GM23338 (cell line): ENCODE data around the gene PLXND1. TPM values are rescaled to one million over a fixed set of nuclear protein-coding genes. Genes with fewer than 3 reads are reported as not detected.

Experiments used
- ATAC-seq: fragments of 200-7000 bp; cut with Tn5 transposase; 3 replicates; pipeline ENCODE4 v1.9.1; 2020
- DNase-seq: peaks from one replicate; pipeline ENCODE4 v3.0.0-alpha.2; 2015; ENCODE audit warnings: low spot score
- H2AFZ ChIP-seq: fragments of 200-600 bp; sonication (generic); 2 replicates; pipeline ENCODE4 v1.8.0; 2016; ENCODE audit warnings: antibody characterized with exemption, mild to moderate bottlenecking, moderate library complexity
- H3F3A ChIP-seq: fragments of 200-600 bp; sonication (generic); replicated peaks from 2 replicates; pipeline ENCODE4 v1.8.0; 2017; ENCODE audit warnings: antibody characterized with exemption, mixed run types, low read depth
- H3K27ac ChIP-seq: fragments of 200-600 bp; sonication (generic); 2 replicates; pipeline ENCODE4 v1.6.1; 2016; ENCODE audit warnings: low read depth
- H3K27me3 ChIP-seq: fragments of 200-600 bp; sonication (generic); 2 replicates; pipeline ENCODE4 v1.8.0; 2016; ENCODE audit warnings: mild to moderate bottlenecking, mixed run types, moderate library complexity; ENCODE audit not compliant: insufficient read depth
- H3K36me3 ChIP-seq: fragments of 200-600 bp; sonication (generic); 2 replicates; pipeline ENCODE4 v1.8.0; 2016; ENCODE audit warnings: mild to moderate bottlenecking; ENCODE audit not compliant: insufficient read depth
- H3K4me1 ChIP-seq: fragments of 200-600 bp; sonication (generic); 2 replicates; pipeline ENCODE4 v1.8.0; 2016; ENCODE audit warnings: mild to moderate bottlenecking, moderate library complexity; ENCODE audit not compliant: insufficient read depth
- H3K4me2 ChIP-seq: fragments of 200-600 bp; sonication (generic); 2 replicates; pipeline ENCODE4 v1.7.1; 2017; ENCODE audit warnings: mixed run types
- H3K4me3 ChIP-seq: fragments of 200-600 bp; sonication (generic); 2 replicates; pipeline ENCODE4 v1.6.1; 2016; ENCODE audit warnings: mixed run types
- H3K79me2 ChIP-seq: fragments of 200-600 bp; sonication (generic); replicated peaks from 2 replicates; pipeline ENCODE4 v1.8.0; 2017; ENCODE audit warnings: mild to moderate bottlenecking; ENCODE audit not compliant: insufficient read depth
- H3K9me2 ChIP-seq: fragments of 200-600 bp; sonication (generic); 2 replicates; pipeline ENCODE4 v1.8.0; 2017; ENCODE audit not compliant: insufficient read depth
- H4K20me1 ChIP-seq: fragments of 200-600 bp; sonication (generic); replicated peaks from 2 replicates; pipeline ENCODE4 v1.8.0; 2017; ENCODE audit warnings: mild to moderate bottlenecking; ENCODE audit not compliant: insufficient read depth
- H3K27ac Mint-ChIP-seq: 2 replicates; pipeline ENCODE4 v1.8.0; 2020; ENCODE audit warnings: inconsistent platforms, mild to moderate bottlenecking, moderate library complexity, mixed read lengths
- H3K27me3 Mint-ChIP-seq: 3 replicates; pipeline ENCODE4 v1.8.0; 2022; ENCODE audit warnings: low read depth, mild to moderate bottlenecking, moderate library complexity, mixed read lengths, inconsistent platforms; ENCODE audit not compliant: insufficient read depth, poor library complexity
- H3K36me3 Mint-ChIP-seq: 3 replicates; pipeline ENCODE4 v1.8.0; 2021; ENCODE audit warnings: low read depth, mild to moderate bottlenecking, inconsistent platforms, moderate library complexity, mixed read lengths
- H3K4me1 Mint-ChIP-seq: 3 replicates; pipeline ENCODE4 v1.8.0; 2020; ENCODE audit warnings: mild to moderate bottlenecking, inconsistent platforms, mixed read lengths
- H3K4me3 Mint-ChIP-seq: 3 replicates; pipeline ENCODE4 v1.8.0; 2021; ENCODE audit warnings: moderate library complexity, mild to moderate bottlenecking, inconsistent platforms, mixed read lengths
- H3K9me3 Mint-ChIP-seq: 3 replicates; pipeline ENCODE4 v1.8.0; 2020; ENCODE audit warnings: moderate library complexity, mild to moderate bottlenecking, inconsistent platforms, mixed read lengths
- CREB1 ChIP-seq: fragments of 250-450 bp; sonication (Bioruptor Pico); IDR thresholded peaks from 2 replicates; pipeline ENCODE4 v1.5.0; 2020; ENCODE audit warnings: low read depth, mild to moderate bottlenecking, moderate library complexity
- ETS1 ChIP-seq: IDR thresholded peaks from 2 replicates; pipeline ENCODE4 v1.6.1; 2016; ENCODE audit warnings: antibody characterized with exemption
- EZH2 ChIP-seq: fragments of 200-600 bp; sonication (generic); IDR thresholded peaks from one replicate; pipeline ENCODE4 v1.8.0; 2017; ENCODE audit warnings: antibody characterized with exemption, mild to moderate bottlenecking, low read depth; ENCODE audit not compliant: unreplicated experiment
- EZH2phosphoT487 ChIP-seq: fragments of 200-600 bp; sonication (generic); IDR thresholded peaks from one replicate; pipeline ENCODE4 v1.8.1; 2018; ENCODE audit warnings: antibody characterized with exemption; ENCODE audit not compliant: unreplicated experiment
- JUNB ChIP-seq: IDR thresholded peaks from one replicate; pipeline ENCODE4 v1.6.1; 2016; ENCODE audit warnings: antibody characterized with exemption; ENCODE audit not compliant: unreplicated experiment
- NANOG ChIP-seq: IDR thresholded peaks from 2 replicates; pipeline ENCODE4 v1.6.1; 2016; ENCODE audit warnings: antibody characterized with exemption, borderline replicate concordance
- POLR2AphosphoS5 ChIP-seq: IDR thresholded peaks from 2 replicates; pipeline ENCODE4 v1.6.1; 2016; ENCODE audit warnings: antibody characterized with exemption, low read depth
- STAT1 ChIP-seq: IDR thresholded peaks from one replicate; pipeline ENCODE4 v1.6.1; 2016; ENCODE audit warnings: antibody characterized with exemption; ENCODE audit not compliant: unreplicated experiment
- ZNF114 ChIP-seq: fragments of 250-450 bp; sonication (Bioruptor Pico); IDR thresholded peaks from 2 replicates; pipeline ENCODE4 v1.5.0; 2020; ENCODE audit warnings: mild to moderate bottlenecking, moderate library complexity
- ZNF331 ChIP-seq: fragments of 250-450 bp; sonication (Bioruptor Pico); IDR thresholded peaks from 2 replicates; pipeline ENCODE4 v1.5.0; 2020; ENCODE audit warnings: low read depth, mild to moderate bottlenecking, moderate library complexity
- polyA plus RNA-seq: library from polyadenylated mRNA; unstranded; fragments of >200 nt; fragmentation: Nextera tagmentation; extraction: Ambion mirVana; gene quantifications from 2 replicates; pipeline ENCODE4 v1.2.1, GENCODE V29; 2016
- total RNA-seq: library from RNA; depleted of rRNA; stranded (reverse); fragments of >200 nt; shearing (Covaris generic); gene quantifications from 2 replicates; pipeline ENCODE4 v1.2.3, GENCODE V29; 2014
- TF ChIP-seq, protein P1 (sequence below): IDR thresholded peaks from one replicate; pipeline ENCODE4 v1.6.1; 2018; ENCODE audit warnings: antibody characterized with exemption; ENCODE audit not compliant: unreplicated experiment

PLXND1 gene
- total and polyA plus RNA-seq, 2 experiments from 2014 or later, result 13.3 to 60.4 TPM

DNA sequence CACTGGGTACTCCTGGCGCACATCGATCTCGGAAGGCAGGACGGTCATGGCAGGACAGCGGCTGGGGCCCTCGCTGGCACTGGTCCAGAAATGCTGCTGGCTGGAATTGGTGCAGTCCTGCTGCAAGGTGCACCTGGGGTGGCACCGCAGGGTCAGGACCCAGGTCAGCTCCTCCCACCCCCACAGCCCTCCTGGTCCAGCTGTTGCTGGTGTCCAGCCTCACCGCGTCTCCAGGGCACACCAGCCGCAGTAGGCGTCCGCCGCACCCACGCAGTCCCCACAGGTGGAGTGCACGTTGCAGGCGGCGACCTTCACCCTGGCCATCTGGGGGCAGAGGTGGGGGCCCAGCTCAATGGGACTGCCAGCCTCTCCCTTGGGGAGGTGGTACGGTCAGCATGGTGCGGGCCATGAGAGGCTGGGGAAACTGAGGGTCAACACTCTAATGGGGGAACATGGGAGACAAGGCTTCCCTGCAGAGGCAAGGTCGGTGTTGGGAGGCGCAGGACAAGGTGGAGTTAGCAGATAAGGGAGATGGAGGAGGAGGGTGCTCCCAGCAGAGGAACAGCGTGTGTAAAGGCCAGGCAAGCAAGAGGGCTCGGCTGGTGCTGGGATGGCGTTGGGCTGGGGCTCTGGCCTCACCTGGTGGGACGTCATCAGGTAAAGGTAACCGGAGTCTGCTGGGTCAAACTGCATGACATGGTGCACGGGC is 20.4 kb downstream of the PLXND1 start:
- DNase-seq, result no peak
- TF ChIP-seq JUNB (no peak), POLR2AphosphoS5 (no peak), EZH2phosphoT487 (no peak), STAT1 (no peak), NANOG (no peak), EZH2 (no peak), CREB1 (CRISPR knock-in tag) (no peak), ETS1 (no peak)
- TF ChIP-seq, protein P1, sequence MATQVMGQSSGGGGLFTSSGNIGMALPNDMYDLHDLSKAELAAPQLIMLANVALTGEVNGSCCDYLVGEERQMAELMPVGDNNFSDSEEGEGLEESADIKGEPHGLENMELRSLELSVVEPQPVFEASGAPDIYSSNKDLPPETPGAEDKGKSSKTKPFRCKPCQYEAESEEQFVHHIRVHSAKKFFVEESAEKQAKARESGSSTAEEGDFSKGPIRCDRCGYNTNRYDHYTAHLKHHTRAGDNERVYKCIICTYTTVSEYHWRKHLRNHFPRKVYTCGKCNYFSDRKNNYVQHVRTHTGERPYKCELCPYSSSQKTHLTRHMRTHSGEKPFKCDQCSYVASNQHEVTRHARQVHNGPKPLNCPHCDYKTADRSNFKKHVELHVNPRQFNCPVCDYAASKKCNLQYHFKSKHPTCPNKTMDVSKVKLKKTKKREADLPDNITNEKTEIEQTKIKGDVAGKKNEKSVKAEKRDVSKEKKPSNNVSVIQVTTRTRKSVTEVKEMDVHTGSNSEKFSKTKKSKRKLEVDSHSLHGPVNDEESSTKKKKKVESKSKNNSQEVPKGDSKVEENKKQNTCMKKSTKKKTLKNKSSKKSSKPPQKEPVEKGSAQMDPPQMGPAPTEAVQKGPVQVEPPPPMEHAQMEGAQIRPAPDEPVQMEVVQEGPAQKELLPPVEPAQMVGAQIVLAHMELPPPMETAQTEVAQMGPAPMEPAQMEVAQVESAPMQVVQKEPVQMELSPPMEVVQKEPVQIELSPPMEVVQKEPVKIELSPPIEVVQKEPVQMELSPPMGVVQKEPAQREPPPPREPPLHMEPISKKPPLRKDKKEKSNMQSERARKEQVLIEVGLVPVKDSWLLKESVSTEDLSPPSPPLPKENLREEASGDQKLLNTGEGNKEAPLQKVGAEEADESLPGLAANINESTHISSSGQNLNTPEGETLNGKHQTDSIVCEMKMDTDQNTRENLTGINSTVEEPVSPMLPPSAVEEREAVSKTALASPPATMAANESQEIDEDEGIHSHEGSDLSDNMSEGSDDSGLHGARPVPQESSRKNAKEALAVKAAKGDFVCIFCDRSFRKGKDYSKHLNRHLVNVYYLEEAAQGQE, result no peak
- ATAC-seq, result no peak
- H3K27me3 ChIP-seq, result no peaks in the 10 kb centered on the region
- H3K4me3 ChIP-seq, result no peak overlapping the region
- H3K4me2 ChIP-seq, result no peak overlapping the region
- H3K9me2 ChIP-seq, result no peaks in the 10 kb centered on the region
- peaks cover 12% of the 10 kb centered on the region for H3K4me1 ChIP-seq
- no peaks in the 10 kb centered on the region for H3K79me2 ChIP-seq
- Mint-ChIP-seq H3K9me3 (no peaks in the 10 kb centered on the region), H3K27me3 (peaks cover 7% of the 10 kb centered on the region), H3K4me1 (peaks cover 14% of the 10 kb centered on the region), H3K4me3 (no peak overlapping the region), H3K36me3 (no peaks in the 10 kb centered on the region; the same call in 2 of the 3 replicates), H3K27ac (no peak overlapping the region)
- no peaks in the 10 kb centered on the region for H4K20me1 ChIP-seq
- H3F3A ChIP-seq, result no peaks in the 10 kb centered on the region
- no peaks in the 10 kb centered on the region for H3K36me3 ChIP-seq
- H2AFZ ChIP-seq, result no peak overlapping the region
- no peak overlapping the region for H3K27ac ChIP-seq

DNA sequence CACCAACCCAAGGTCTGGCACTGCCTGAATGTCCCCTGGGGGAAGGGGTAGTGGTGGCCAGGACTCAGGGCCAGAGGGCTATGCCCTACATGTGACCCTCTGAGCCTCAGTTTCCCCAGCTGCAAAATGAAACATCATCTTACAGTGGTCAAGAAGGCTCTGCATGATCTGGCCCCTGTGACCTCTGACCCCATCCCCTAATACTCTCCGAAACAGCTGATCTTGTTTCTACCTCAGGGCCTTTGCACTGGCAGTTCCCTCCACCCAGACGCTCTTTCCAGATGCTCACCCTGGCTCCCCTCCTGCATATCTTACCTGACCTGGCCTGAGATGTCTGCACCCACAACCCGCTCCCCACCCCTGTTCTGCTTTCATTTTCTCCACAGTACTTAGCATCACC is 21.8 kb downstream of the PLXND1 start:
- Histone ChIP-seq H3K4me3 (no peak overlapping the region), H3K27ac (no peak overlapping the region), H3K79me2 (no peaks in the 10 kb centered on the region), H3K4me2 (no peak overlapping the region), H3K27me3 (no peaks in the 10 kb centered on the region), H3K36me3 (no peaks in the 10 kb centered on the region), H3K4me1 (no peaks in the 10 kb centered on the region), H4K20me1 (no peaks in the 10 kb centered on the region), H2AFZ (no peak overlapping the region), H3K9me2 (no peaks in the 10 kb centered on the region), H3F3A (no peaks in the 10 kb centered on the region)
- Mint-ChIP-seq H3K36me3 (no peaks in the 10 kb centered on the region; the same call in 2 of the 3 replicates), H3K4me1 (peaks cover 2% of the 10 kb centered on the region; the same call in 1 of the 3 replicates), H3K27me3 (peaks cover 5% of the 10 kb centered on the region), H3K27ac (no peak overlapping the region), H3K4me3 (no peak overlapping the region), H3K9me3 (no peaks in the 10 kb centered on the region)
- DNase-seq (no peak), ATAC-seq (no peak)
- TF ChIP-seq, protein P1, result no peak
- no peak for TF ChIP-seq ZNF331 (CRISPR knock-in tag)
- TF ChIP-seq JUNB, result no peak
- no peak for TF ChIP-seq POLR2AphosphoS5
- TF ChIP-seq ETS1, result no peak
- TF ChIP-seq STAT1, result no peak
- TF ChIP-seq ZNF114 (CRISPR knock-in tag), result no peak
- no peak for TF ChIP-seq EZH2
